NCI-H748 (cell line): ENCODE measurements around the gene MTLN.
"Not testable (repeated sequence)": the region's sequence is repeated elsewhere in the genome, so short reads cannot be mapped to it uniquely, and the experiment has no call there.

Experiments
- DNase-seq: peaks from one replicate; lab custom pipeline; 2025; ENCODE audit not compliant: unreplicated experiment; lab: John Stamatoyannopoulos, UW

Gene MTLN, protein sequence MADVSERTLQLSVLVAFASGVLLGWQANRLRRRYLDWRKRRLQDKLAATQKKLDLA

DNA sequence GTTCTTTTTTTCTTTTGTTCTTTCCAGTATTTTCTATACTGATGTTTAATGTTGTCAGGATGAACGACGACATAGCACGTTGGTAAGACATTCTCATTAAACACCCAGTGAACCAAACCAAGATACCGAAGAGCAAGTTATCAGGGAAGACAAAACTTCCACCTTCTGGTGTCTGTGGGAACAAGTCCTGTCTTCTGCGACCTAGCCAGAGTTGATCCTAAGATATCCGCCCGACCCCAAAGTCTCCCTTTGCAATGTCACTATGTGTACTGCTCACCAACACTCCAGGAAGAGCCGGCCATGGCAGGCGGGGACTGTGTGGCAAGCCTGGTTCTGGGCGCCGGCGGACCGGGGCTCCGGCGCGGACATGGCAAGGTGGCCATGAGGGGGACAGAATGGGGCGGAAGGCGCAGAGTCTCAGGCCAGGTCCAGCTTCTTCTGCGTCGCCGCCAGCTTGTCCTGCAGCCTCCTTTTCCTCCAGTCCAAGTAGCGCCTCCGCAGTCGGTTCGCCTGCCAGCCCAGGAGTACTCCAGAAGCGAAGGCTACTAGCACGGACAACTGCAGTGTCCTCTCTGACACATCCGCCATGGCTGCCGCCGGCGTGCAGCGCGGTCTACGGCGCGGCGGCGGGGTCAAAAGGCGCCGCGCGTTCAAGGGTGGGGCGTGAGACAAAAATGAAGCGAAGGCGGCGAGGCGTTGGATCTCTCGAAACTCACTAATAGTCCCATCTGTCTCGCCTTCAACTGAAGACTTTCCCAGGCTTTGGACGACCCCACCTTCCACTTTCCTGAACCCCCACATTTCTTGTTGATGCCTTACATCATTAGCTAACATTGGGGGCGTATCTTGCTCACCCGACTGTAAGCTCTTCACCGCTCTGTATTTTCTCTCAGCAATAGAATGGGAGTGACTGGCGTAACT is at the start of gene MTLN:
Gene MTLN (minus strand): TSS at position 610 of the 921 bp plus-strand sequence. CDS start 22 bp downstream, at position 588.
- DNase-seq = peak; percentile 78

GRCh38 chr2:110261910-110262309 is 49.6 kb upstream of the MTLN start:
- DNase-seq = not testable (repeated sequence)

DNA sequence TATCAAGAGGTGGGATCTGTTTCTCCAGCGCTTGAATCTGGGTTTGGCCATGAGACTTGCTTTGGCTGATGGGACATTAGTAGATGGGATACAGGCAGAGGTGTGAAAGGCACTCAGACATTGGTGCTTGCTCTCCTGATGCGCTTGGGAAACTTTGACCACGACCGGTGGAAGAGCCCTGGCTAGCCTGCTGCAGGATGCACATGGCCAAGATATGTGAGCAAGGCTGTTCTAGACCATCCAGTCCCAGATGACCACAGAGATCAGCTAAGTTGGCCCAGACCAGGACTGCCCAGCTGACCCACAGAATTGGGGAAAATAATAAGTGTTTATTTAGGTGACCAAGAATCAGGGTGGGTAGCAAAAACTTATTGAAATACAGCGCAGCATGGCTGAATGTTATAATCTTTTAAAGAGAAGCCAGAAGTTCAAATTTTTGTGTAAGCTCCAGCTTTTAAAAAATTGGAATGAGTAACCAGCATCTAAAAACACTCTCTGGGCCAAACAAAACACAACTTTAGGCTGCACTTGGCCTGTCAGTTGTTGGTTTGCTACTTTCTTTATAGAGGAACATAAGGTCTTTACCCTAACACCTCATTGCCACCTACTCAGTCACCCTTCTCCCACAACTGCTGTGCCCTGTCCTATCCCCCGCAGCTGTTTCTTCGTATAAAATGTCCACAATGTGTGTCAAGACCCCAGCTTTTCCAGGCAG is 35.9 kb upstream of the MTLN start:
- DNase-seq = not testable (repeated sequence)

- not testable (repeated sequence) for DNase-seq
Measured at GRCh38 chr2:110245488-110246435, 33.4 kb upstream of the MTLN start.

DNA sequence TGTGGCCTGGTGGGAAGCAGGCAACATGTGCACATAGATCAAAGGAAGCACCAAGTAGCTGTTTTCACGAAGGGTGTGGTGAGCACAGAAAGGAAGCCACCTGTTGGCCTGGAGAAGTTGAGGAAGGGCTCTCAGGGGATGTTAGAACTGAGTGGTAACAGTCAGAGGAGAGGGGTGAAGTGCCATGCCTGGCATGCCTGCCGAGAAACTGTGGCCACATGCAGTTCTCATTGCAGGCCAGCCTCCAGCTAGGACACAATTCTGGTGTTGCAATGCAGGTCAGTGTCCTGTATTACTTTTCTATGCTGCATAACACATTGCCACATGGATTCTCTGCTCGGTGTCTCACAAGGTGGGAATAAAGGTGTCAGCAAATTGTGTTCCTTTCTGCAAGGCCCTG is 30.9 kb upstream of the MTLN start:
- DNase-seq = not testable (repeated sequence)

DNA sequence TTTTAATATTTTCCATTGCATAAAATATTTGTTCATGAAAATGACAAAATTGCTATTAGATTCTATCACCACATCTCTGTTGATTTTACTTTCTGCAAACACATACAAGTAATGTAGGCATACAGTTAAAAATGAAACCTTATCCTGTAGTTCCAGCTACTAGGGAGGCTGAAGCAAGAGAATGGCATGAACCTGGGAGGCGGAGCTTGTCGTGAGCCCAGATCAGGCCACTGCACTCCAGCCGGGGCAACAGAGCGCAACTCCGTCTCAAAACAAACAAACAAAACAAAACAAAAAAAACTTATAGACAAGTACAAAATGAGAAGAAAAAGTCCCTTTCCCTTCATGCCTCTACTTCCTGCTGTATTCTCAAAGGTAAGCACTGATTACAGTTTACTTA is 22.2 kb upstream of the MTLN start:
- not testable (repeated sequence) for DNase-seq

DNA sequence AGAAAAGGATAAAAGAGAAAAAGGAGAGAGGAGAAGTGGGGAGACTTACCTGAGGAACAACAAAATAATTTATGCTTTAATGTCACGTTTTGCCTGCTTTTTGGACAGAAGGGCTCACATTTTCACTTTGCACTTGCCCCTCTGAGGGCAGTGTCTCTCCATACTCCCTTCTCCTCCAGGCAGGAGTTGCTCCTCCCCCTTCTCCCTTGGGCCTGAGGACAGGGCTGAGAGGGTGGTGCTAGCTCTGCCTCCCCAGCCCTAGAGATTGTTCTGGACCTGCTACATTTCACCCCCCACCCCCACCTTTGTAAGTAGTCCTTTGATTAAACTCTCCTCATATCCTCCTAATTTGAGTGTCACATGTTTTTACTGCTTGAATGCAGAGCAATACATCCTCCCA is 17.5 kb upstream of the MTLN start:
- not testable (repeated sequence) for DNase-seq

DNA sequence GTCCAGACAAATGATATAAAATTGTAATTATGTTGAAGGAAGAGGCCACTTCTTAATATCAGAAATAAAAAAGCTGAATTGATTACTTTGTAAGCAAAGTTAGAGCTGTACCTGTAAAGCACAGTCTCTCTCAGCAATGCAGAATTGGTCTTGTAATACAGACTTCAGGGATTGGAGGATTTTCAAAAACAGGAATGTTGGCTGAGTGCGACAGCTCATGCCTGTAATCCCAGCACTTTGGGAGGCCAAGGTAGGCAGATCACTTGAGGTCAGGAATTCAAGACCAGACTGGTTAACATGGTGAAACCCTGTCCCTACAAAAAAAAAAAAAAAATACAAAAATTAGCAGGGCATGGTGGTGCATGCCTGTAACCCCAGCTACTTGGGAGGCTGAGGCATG is 10.3 kb upstream of the MTLN start:
- DNase-seq = not testable (repeated sequence)

DNA sequence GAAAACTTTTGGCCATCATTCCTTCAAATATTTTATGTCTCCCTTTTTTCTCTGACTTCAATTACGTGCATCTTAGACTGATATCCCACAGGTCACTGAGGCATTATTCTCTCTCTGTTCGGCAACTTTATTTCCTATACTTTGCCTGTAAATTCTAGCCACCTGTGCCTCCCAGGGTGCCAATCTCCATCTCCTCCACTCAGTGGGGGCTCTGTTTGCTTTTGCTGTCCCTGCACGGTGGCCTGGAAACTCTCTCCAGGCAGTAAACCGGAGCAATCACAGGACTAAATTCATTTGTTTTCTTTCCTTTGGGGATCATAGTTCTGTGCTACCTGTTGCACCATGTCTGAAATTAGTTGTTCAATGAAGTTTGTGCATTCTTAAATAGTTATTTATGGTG is 9.6 kb upstream of the MTLN start:
- no peak for DNase-seq

GRCh38 chr2:110220190-110220564 is 7.8 kb upstream of the MTLN start:
- DNase-seq = no peak

DNA sequence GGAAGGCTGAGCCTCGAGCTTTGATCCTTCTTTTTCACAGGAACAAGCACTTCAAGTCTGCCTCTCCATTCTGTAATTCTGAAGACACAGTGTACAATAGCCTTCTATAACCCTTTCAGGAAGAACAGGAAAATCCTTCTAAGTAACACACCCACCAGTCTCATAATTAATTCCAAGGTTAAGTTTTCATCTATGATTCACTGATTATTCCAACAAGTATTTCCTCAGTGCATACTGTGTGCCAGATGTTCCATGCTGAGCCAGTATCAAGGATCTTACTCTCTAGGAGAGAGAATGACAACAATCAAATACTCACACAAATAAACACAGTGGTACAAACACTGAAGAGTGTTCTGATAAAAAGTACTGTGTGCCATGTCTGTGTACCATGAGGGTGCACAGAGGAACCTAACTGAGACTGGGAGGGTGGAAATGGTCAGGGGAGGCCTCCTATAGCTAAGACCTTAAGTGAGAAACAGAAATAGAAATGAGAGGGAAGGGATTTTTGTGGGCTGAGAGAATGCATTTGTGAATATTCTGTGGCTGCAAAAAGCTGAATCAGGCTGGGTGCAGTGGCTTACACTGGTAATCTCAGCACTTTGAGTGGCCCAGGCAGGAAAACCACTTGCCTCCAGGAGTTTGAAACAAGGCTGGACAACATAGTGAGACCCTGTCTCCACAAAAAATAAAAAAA is 7.3 kb upstream of the MTLN start:
- DNase-seq = no peak

- not testable (repeated sequence) for DNase-seq
Measured at GRCh38 chr2:110218889-110219288, 6.5 kb upstream of the MTLN start.

DNA sequence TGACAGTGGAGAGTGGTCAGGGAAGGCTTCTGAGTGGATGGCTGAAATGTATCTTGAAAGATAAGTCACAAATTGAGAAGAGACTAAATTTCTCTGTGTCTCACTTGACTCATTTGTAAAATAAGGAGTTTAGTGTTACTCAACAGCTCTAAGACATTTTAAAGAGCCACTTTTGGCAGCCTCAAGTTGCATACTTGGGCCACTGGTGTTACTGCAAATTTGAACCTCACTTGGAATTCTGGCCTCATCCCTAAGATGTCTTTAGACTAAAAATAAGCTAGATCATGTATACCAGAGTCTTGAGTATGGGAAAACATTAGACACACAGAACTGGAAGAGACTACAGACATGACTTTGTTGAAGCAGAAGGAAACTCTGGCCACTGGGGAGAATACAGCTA is 4.5 kb upstream of the MTLN start:
- no peak for DNase-seq

- no peak for DNase-seq
Measured at GRCh38 chr2:110216199-110216598, 3.9 kb upstream of the MTLN start.

DNA sequence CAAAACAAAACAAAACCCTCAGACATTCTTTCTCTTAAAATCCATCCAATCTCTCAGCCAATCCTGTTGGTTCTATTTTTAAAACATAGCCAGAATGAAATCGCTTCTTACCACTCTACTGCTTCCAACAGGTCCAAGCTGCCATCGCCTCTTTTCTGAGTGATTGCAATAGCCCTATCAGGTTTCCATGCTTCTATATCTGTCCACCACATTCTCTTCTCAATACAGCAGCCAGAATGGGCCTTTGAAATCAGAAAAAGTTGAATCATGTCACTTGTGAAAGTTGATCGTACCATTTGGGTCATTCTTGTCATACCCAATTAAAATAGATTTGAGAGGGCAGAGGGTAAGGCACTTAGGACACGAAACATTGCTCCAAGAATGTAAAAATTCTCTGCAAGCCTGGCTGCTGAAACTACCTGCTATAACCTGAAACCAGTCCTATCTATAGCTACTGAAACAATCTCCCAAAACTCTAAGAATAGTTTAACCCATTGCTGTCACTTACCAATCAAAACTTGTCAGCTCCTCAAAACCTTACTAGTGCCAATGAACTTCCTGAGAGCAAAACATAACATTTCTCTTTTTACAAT is 3.3 kb upstream of the MTLN start:
- no peak for DNase-seq

GRCh38 chr2:110215091-110215490 is 2.7 kb upstream of the MTLN start:
- DNase-seq = no peak

DNA sequence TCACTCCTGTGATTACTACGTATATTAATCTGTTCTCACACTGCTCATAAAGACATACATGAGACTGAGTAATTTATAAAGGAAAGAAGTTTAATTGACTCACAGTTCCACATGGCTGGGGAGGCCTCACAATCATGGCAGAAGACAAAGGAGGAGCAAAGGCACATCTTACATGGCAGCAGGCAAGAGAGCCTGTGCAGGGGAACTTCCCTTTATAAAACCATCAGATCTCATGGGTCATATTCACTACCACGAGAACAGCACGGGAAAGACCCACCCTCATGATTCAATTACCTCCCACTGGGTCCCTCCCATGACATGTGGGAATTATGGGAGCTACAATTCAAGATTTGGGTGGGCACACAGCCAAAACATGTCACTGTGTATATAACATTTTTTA is 1.2 kb upstream of the MTLN start:
- not testable (repeated sequence) for DNase-seq

DNA sequence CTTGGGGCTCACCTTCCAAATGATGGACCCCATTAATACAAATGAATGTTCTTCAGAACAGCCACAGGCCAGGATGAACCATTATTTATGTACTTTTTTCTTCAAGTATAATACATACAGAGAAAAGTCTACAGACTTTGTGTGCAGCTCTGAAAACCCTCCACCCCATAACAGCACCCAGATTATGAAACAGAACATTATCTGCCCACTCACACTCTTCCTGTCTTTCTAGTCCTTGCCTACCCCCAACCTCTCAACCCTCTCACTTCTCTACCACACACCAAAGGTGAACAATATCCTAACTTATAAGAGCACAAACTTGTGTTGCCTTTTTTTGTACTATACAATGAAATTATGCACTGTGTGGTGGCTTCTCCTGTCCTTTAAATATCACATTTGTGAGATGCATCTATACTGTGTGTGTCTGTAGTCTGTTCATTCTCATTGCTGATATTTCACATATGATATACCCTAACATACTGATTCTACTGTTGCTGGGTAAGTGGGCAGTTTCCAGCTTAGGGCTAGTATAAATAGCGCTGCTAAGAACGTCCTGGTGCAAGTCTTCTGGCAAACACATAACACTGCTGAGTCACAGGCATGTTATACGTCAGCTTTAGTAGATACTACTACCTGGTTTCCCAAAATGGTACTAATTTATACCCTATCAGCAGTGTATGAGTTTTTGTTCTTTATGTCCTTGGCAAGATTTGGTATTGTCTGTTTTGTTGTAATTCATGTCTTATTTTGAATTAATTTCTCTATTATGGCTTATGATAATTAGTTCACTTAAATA is 6.5 kb downstream of the MTLN start:
- no peak for DNase-seq
